Measurements from ENCODE around the gene VEZT. TPM values are rescaled to one million over a fixed set of nuclear protein-coding genes. Genes with fewer than 3 reads are reported as not detected.

Gene VEZT
- total RNA-seq (83.2 and 84.2 TPM in 2 replicates), polyA plus RNA-seq (37.9 and 48.9 TPM in 2 replicates)

GRCh38 chr12:95217377-95218149 lies at the start of gene VEZT, which contains the start of gene FGD6:
TSS of gene VEZT (plus strand) at chr12:95217807. CDS start at chr12:95217851, 44 bp downstream.
TSS of gene FGD6 (minus strand) at chr12:95217467. CDS start at chr12:95217240, 227 bp downstream.
- H3K27me3 ChIP-seq, result no peaks in the 10 kb centered on the region
- peaks cover 6% of the 10 kb centered on the region for H3K4me1 ChIP-seq (ENCODE audit: insufficient read depth)
- peak within 1 kb of the TSS; percentile 83 for H3K4me3 ChIP-seq
- H3K36me3 ChIP-seq (replicated peaks; ENCODE audit: insufficient read depth, low read depth), result no peaks in the 10 kb centered on the region
- peak; percentile 99 for DNase-seq (ENCODE audit: low spot score)
- no peaks in the 10 kb centered on the region for H3K9me2 ChIP-seq (replicated peaks; ENCODE audit: insufficient read depth)
- H3K79me2 ChIP-seq, result peaks cover 86% of the 10 kb centered on the region
- H3K9me3 ChIP-seq (ENCODE audit: low read depth), result no peaks in the 10 kb centered on the region
- H3K4me2 ChIP-seq, result peak within 1 kb of the TSS; percentile 80
- H4K20me1 ChIP-seq (ENCODE audit: insufficient read depth, poor library complexity, severe bottlenecking), result peaks cover 9% of the 10 kb centered on the region
- peak within 1 kb of the TSS; percentile 92 for H3K27ac ChIP-seq
- WGBS (ENCODE audit: low lambda C conversion rate, missing lambda C conversion rate), result 2% methylated on average over 67 of the region's 75 CpGs
- peak; percentile 64 for TF ChIP-seq CTCF (IDR thresholded peaks at IDR 0.05; ENCODE audit: poor library complexity)
- TF ChIP-seq EZH2 (IDR thresholded peaks at IDR 0.05; ENCODE audit: borderline replicate concordance), result no peak
- H2AFZ ChIP-seq, result peak within 1 kb of the TSS; percentile 80

GRCh38 chr12:95168746-95169145 lies 48.9 kb upstream of the VEZT start:
- H3K4me2 ChIP-seq, result no peak overlapping the region
- H3K9me2 ChIP-seq (replicated peaks; ENCODE audit: insufficient read depth), result no peaks in the 10 kb centered on the region
- TF ChIP-seq CTCF (IDR thresholded peaks at IDR 0.05; ENCODE audit: poor library complexity) (no peak), EZH2 (IDR thresholded peaks at IDR 0.05; ENCODE audit: borderline replicate concordance) (no peak), EZH2phosphoT487 (IDR thresholded peaks at IDR 0.05; ENCODE audit: low read depth, severe bottlenecking, unreplicated experiment) (no peak)

GRCh38 chr12:95169368-95169767 lies 48.2 kb upstream of the VEZT start:
- H3K27me3 ChIP-seq, result no peaks in the 10 kb centered on the region
- H3K27ac ChIP-seq, result peak overlapping the region; percentile 46
- H3K79me2 ChIP-seq, result peaks cover 5% of the 10 kb centered on the region
- no peak overlapping the region for H3K4me2 ChIP-seq
- H3K9me2 ChIP-seq (replicated peaks; ENCODE audit: insufficient read depth), result no peaks in the 10 kb centered on the region
- TF ChIP-seq CTCF (IDR thresholded peaks at IDR 0.05; ENCODE audit: poor library complexity) (no peak), EZH2phosphoT487 (IDR thresholded peaks at IDR 0.05; ENCODE audit: low read depth, severe bottlenecking, unreplicated experiment) (no peak), EZH2 (IDR thresholded peaks at IDR 0.05; ENCODE audit: borderline replicate concordance) (no peak)
- H4K20me1 ChIP-seq (ENCODE audit: insufficient read depth, poor library complexity, severe bottlenecking), result no peaks in the 10 kb centered on the region
- H3K36me3 ChIP-seq (replicated peaks; ENCODE audit: insufficient read depth, low read depth), result no peaks in the 10 kb centered on the region
- WGBS (ENCODE audit: low lambda C conversion rate, missing lambda C conversion rate), result 40% methylated on average over 4 of the region's 4 CpGs
- H2AFZ ChIP-seq, result no peak overlapping the region
- no peaks in the 10 kb centered on the region for H3K9me3 ChIP-seq (ENCODE audit: low read depth)
- H3K4me3 ChIP-seq, result no peak overlapping the region
- DNase-seq (ENCODE audit: low spot score), result peak; percentile 74
- H3K4me1 ChIP-seq (ENCODE audit: insufficient read depth), result peaks cover 21% of the 10 kb centered on the region

More at GRCh38 chr12:95168746-95169145, 48.9 kb upstream of the VEZT start:
- DNase-seq (ENCODE audit: low spot score), result no peak
- H3K4me1 ChIP-seq (ENCODE audit: insufficient read depth), result peaks cover 17% of the 10 kb centered on the region
- no peaks in the 10 kb centered on the region for H3K36me3 ChIP-seq (replicated peaks; ENCODE audit: insufficient read depth, low read depth)
- H4K20me1 ChIP-seq (ENCODE audit: insufficient read depth, poor library complexity, severe bottlenecking), result no peaks in the 10 kb centered on the region
- WGBS (ENCODE audit: low lambda C conversion rate, missing lambda C conversion rate), result 57% methylated on average over 2 of the region's 2 CpGs
- H3K27ac ChIP-seq, result peak overlapping the region; percentile 8
- H3K9me3 ChIP-seq (ENCODE audit: low read depth), result no peaks in the 10 kb centered on the region
- H3K4me3 ChIP-seq, result no peak overlapping the region
- peaks cover 5% of the 10 kb centered on the region for H3K79me2 ChIP-seq
- no peaks in the 10 kb centered on the region for H3K27me3 ChIP-seq
- no peak overlapping the region for H2AFZ ChIP-seq
